HFFc6 (cell line): ENCODE measurements around the gene REN. TPM values are rescaled to one million over a fixed set of nuclear protein-coding genes. Genes with fewer than 3 reads are reported as not detected.

ENCODE experiments used
- DNase-seq: peaks from one replicate; pipeline ENCODE4 v3.0.0-alpha.2; 2018
- H3K27ac Mint-ChIP-seq: 2 replicates; pipeline ENCODE4 v1.8.0; 2020; ENCODE audit warnings: mild to moderate bottlenecking, mixed read lengths
- H3K27me3 Mint-ChIP-seq: 2 replicates; pipeline ENCODE4 v1.8.0; 2021; ENCODE audit warnings: mild to moderate bottlenecking, moderate library complexity, mixed read lengths; ENCODE audit not compliant: insufficient read depth
- H3K36me3 Mint-ChIP-seq: 2 replicates; pipeline ENCODE4 v1.8.0; 2021; ENCODE audit warnings: low read depth, mixed read lengths
- H3K4me1 Mint-ChIP-seq: 2 replicates; pipeline ENCODE4 v1.8.0; 2020; ENCODE audit warnings: low read depth, mixed read lengths
- H3K4me3 Mint-ChIP-seq: 2 replicates; pipeline ENCODE4 v1.8.0; 2020; ENCODE audit warnings: mild to moderate bottlenecking, moderate library complexity, mixed read lengths
- H3K9me3 Mint-ChIP-seq: 2 replicates; pipeline ENCODE4 v1.8.0; 2020; ENCODE audit warnings: mild to moderate bottlenecking, mixed read lengths
- total RNA-seq, 6 experiments: library from RNA; stranded (reverse); fragmentation: NEBNext Ultra II Directional; extraction: Animal tissue kit (Norgen Biotek cat#: 25700); gene quantifications; 2 replicates in 1 of 6; 3 replicates in 5 of 6; pipeline ENCODE4 v1.2.3, GENCODE V29; 2021
- TF ChIP-seq, protein P1 (sequence below): fragments of 200-600 bp; sonication (generic); IDR thresholded peaks from 2 replicates; pipeline ENCODE4 v1.5.0; 2021; ENCODE audit warnings: antibody characterized with exemption, mild to moderate bottlenecking

REN gene
- total RNA-seq, 6 experiments from 2014 or later: 0.17 to 0.39 (median 0.34) TPM; not detected in 1

DNA sequence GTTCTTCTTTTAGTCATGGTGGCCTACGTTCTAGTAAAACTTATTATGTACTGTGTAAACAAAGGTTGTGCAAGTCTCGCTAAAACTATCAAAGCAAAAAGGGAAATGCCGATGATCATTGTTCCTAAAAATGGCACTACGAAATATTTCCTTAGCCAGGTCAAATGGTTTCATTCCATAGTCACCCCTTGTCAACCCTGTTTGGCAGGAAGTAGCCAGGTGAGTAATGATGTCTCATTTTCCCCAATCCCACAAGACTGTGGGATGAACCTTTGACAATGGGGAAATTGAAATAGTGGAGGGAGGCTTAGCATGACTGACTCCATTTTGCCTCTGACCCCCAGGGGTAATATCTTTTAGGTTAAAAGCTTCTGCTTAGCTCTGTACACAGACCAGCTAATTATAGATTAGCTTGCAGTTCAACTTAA, 5.6 kb upstream of the REN start:
- H3K4me3 Mint-ChIP-seq: peak overlapping the region; percentile 14
- no peaks in the 10 kb centered on the region for H3K27me3 Mint-ChIP-seq
- TF ChIP-seq, protein P1, sequence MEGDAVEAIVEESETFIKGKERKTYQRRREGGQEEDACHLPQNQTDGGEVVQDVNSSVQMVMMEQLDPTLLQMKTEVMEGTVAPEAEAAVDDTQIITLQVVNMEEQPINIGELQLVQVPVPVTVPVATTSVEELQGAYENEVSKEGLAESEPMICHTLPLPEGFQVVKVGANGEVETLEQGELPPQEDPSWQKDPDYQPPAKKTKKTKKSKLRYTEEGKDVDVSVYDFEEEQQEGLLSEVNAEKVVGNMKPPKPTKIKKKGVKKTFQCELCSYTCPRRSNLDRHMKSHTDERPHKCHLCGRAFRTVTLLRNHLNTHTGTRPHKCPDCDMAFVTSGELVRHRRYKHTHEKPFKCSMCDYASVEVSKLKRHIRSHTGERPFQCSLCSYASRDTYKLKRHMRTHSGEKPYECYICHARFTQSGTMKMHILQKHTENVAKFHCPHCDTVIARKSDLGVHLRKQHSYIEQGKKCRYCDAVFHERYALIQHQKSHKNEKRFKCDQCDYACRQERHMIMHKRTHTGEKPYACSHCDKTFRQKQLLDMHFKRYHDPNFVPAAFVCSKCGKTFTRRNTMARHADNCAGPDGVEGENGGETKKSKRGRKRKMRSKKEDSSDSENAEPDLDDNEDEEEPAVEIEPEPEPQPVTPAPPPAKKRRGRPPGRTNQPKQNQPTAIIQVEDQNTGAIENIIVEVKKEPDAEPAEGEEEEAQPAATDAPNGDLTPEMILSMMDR: no peak
- peak overlapping the region; percentile 83 for H3K27ac Mint-ChIP-seq
- DNase-seq: peak; percentile 77
- peaks cover 18% of the 10 kb centered on the region; the same call in 1 of the 2 replicates for H3K36me3 Mint-ChIP-seq
- H3K9me3 Mint-ChIP-seq: peaks cover 17% of the 10 kb centered on the region
- peaks cover 32% of the 10 kb centered on the region for H3K4me1 Mint-ChIP-seq

DNA sequence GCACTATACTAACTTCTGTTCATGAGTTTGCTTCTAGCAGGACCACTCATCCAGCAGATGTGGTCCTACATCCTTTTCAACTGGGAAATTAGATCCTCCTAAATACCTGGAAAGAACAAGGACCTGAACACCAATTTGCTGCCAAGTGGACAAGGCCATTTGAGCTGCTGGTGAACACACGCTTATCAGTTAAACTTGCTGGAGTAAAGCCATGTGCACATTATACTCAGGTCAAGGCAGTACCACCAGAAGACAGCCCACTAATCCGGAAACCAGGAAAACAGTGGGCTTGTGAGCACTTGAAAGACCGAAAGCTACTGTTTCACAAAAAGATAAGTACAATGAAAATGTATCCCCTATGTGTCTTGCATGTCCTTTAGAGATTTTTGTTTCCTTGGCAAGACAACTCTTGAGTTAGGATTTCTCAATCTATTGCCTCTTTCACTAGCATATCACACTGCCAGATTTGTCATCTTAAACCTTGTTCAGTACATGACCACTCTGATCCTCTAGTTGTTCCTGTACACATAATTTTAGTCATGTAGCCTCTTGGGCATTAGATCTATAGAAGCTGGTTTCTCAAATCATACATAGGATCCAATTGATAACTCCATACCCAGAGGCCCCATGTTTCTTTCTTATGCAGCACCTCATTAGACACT, 4.5 kb upstream of the REN start:
- TF ChIP-seq, protein P1: no peak
- Mint-ChIP-seq H3K9me3 (peaks cover 17% of the 10 kb centered on the region), H3K4me1 (peaks cover 32% of the 10 kb centered on the region), H3K27me3 (no peaks in the 10 kb centered on the region; the same call in 1 of the 2 replicates), H3K36me3 (peaks cover 18% of the 10 kb centered on the region; the same call in 1 of the 2 replicates), H3K4me3 (no peak overlapping the region), H3K27ac (no peak overlapping the region)
- DNase-seq: no peak

DNA sequence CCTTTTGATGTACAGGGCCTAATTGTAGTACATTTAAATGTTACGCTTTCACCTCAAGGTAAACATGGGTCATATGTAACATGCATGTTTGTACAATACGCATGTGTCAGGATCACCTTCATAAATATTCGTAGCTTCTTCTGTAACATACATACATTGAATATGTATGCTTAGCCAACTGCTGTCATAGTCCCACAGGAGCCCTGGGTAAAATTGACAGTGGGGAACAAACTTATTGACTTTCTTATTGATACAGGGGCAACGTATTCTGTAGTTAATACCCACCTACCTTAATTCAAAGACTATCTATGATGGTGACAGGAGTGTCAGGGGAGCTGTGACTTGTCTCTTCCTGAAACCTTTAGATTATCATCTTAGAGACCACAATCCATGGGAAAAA, 3.7 kb upstream of the REN start:
- Mint-ChIP-seq H3K36me3 (peaks cover 18% of the 10 kb centered on the region; the same call in 1 of the 2 replicates), H3K4me3 (no peak overlapping the region), H3K27ac (no peak overlapping the region), H3K27me3 (no peaks in the 10 kb centered on the region; the same call in 1 of the 2 replicates), H3K4me1 (peaks cover 32% of the 10 kb centered on the region), H3K9me3 (peaks cover 17% of the 10 kb centered on the region)
- TF ChIP-seq, protein P1: no peak
- no peak for DNase-seq

DNA sequence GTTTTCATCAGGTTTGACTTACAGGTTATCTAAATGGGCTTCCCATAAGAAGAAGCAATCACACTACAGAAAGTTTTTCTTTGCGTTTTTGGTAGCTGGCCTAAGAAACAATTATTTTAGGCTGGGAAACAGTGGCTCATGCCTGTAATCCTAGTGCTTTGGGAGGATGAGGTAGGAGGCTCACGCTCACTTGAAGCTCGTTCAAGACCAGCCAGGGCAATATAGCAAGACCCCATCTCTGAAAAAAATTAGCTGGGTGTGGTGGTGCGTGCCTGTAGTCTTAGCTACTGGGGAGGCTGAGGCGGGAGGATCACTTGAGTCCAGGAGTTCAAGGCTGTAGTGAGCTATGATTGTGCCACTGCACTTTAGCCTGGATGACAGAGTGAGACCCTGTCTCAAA, 1.6 kb upstream of the REN start:
- DNase-seq: no peak
- H3K36me3 Mint-ChIP-seq: peaks cover 18% of the 10 kb centered on the region; the same call in 1 of the 2 replicates
- H3K27me3 Mint-ChIP-seq: no peaks in the 10 kb centered on the region; the same call in 1 of the 2 replicates
- peaks cover 34% of the 10 kb centered on the region for H3K4me1 Mint-ChIP-seq
- H3K27ac Mint-ChIP-seq: no peak overlapping the region
- no peak overlapping the region for H3K4me3 Mint-ChIP-seq
- peaks cover 17% of the 10 kb centered on the region for H3K9me3 Mint-ChIP-seq
- TF ChIP-seq, protein P1: no peak

DNA sequence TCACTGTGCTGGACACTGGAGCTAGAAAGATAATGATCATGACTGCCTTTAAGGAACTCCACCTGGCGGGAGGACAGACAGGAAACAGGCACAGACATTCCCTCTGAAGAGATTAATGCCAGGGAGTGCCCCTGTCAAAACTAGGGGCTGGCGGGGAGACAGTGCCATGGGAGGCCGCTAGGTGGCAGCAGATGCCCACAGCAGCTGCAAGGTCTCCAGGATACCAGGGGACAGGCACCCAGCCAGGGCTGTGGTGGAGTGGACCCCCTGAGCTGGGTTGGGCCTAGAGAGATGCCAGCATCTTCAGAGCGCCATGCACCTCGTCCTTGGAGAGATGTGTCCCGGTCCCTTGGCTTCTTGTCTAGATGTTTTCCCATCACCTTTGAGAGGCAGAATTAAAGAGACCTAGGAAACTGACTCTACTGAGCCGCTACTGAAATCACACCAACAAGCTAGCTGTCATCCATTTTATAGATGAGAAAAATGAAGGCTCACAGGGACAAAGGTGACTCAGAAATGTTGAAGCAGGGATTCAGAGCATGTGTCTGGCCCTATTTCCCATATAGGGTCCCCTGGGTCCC, 3.6 kb downstream of the REN start:
- Mint-ChIP-seq H3K4me3 (no peak overlapping the region), H3K4me1 (peaks cover 18% of the 10 kb centered on the region), H3K27ac (no peak overlapping the region), H3K27me3 (peaks cover 6% of the 10 kb centered on the region), H3K36me3 (no peaks in the 10 kb centered on the region), H3K9me3 (no peaks in the 10 kb centered on the region)
- TF ChIP-seq, protein P1: peak; percentile 100
- peak; percentile 47 for DNase-seq
